ENCODE measurements around the gene FRYL.
"Not testable (repeated sequence)": the region's sequence is repeated elsewhere in the genome, so short reads cannot be mapped to it uniquely, and the experiment has no call there.

Gene FRYL

GRCh38 chr4:48694824-48695223 lies 85.3 kb downstream of the FRYL start:
- no peak for FAIRE-seq

- FAIRE-seq = no peak
Observed at GRCh38 chr4:48693856-48694574, 86.1 kb downstream of the FRYL start.

GRCh38 chr4:48692897-48693296 lies 87.2 kb downstream of the FRYL start:
- no peak for FAIRE-seq

GRCh38 chr4:48692044-48692443 lies 88.0 kb downstream of the FRYL start:
- FAIRE-seq = no peak

GRCh38 chr4:48688953-48689352 lies 91.1 kb downstream of the FRYL start:
- FAIRE-seq = no peak

- no peak for FAIRE-seq
Observed at GRCh38 chr4:48687313-48688051, 92.6 kb downstream of the FRYL start.

- no peak for FAIRE-seq
Observed at GRCh38 chr4:48686369-48686768, 93.7 kb downstream of the FRYL start.

GRCh38 chr4:48683784-48684666 lies 96.1 kb downstream of the FRYL start:
- FAIRE-seq = no peak

- FAIRE-seq = not testable (repeated sequence)
Observed at GRCh38 chr4:48682870-48683269, 97.2 kb downstream of the FRYL start.

- FAIRE-seq = no peak
Observed at GRCh38 chr4:48681856-48682255, 98.2 kb downstream of the FRYL start.

GRCh38 chr4:48680848-48681568 lies 99.1 kb downstream of the FRYL start:
- FAIRE-seq = no peak

- FAIRE-seq = no peak
Observed at GRCh38 chr4:48673537-48673936, 106.5 kb downstream of the FRYL start.

- FAIRE-seq = no peak
Observed at GRCh38 chr4:48670587-48670986, 109.5 kb downstream of the FRYL start.

GRCh38 chr4:48669086-48669485 lies 111.0 kb downstream of the FRYL start:
- FAIRE-seq = no peak

GRCh38 chr4:48668254-48669017 lies 111.6 kb downstream of the FRYL start:
- no peak for FAIRE-seq

- FAIRE-seq = no peak
Observed at GRCh38 chr4:48667148-48667547, 112.9 kb downstream of the FRYL start.

- no peak for FAIRE-seq
Observed at GRCh38 chr4:48665555-48666186, 114.4 kb downstream of the FRYL start.

- FAIRE-seq = no peak
Observed at GRCh38 chr4:48664938-48665337, 115.1 kb downstream of the FRYL start.

- FAIRE-seq = peak; percentile 37
Observed at GRCh38 chr4:48661391-48661790, 118.7 kb downstream of the FRYL start.

- no peak for FAIRE-seq
Observed at GRCh38 chr4:48660347-48660746, 119.7 kb downstream of the FRYL start.

- FAIRE-seq = no peak
Observed at GRCh38 chr4:48654015-48654664, 125.9 kb downstream of the FRYL start.
